GM23338 (cell line): ENCODE measurements around the gene TNS1. TPM values are rescaled to one million over a fixed set of nuclear protein-coding genes. Genes with fewer than 3 reads are reported as not detected.

Source experiments
- ATAC-seq: fragments of 200-7000 bp; cut with Tn5 transposase; 3 replicates; pipeline ENCODE4 v1.9.1; 2020
- DNase-seq: peaks from one replicate; pipeline ENCODE4 v3.0.0-alpha.2; 2015; ENCODE audit warnings: low spot score
- H2AFZ ChIP-seq: fragments of 200-600 bp; sonication (generic); 2 replicates; pipeline ENCODE4 v1.8.0; 2016; ENCODE audit warnings: antibody characterized with exemption, mild to moderate bottlenecking, moderate library complexity
- H3F3A ChIP-seq: fragments of 200-600 bp; sonication (generic); replicated peaks from 2 replicates; pipeline ENCODE4 v1.8.0; 2017; ENCODE audit warnings: antibody characterized with exemption, mixed run types, low read depth
- H3K27ac ChIP-seq: fragments of 200-600 bp; sonication (generic); 2 replicates; pipeline ENCODE4 v1.6.1; 2016; ENCODE audit warnings: low read depth
- H3K27me3 ChIP-seq: fragments of 200-600 bp; sonication (generic); 2 replicates; pipeline ENCODE4 v1.8.0; 2016; ENCODE audit warnings: mild to moderate bottlenecking, mixed run types, moderate library complexity; ENCODE audit not compliant: insufficient read depth
- H3K36me3 ChIP-seq: fragments of 200-600 bp; sonication (generic); 2 replicates; pipeline ENCODE4 v1.8.0; 2016; ENCODE audit warnings: mild to moderate bottlenecking; ENCODE audit not compliant: insufficient read depth
- H3K4me1 ChIP-seq: fragments of 200-600 bp; sonication (generic); 2 replicates; pipeline ENCODE4 v1.8.0; 2016; ENCODE audit warnings: mild to moderate bottlenecking, moderate library complexity; ENCODE audit not compliant: insufficient read depth
- H3K4me2 ChIP-seq: fragments of 200-600 bp; sonication (generic); 2 replicates; pipeline ENCODE4 v1.7.1; 2017; ENCODE audit warnings: mixed run types
- H3K4me3 ChIP-seq: fragments of 200-600 bp; sonication (generic); 2 replicates; pipeline ENCODE4 v1.6.1; 2016; ENCODE audit warnings: mixed run types
- H3K79me2 ChIP-seq: fragments of 200-600 bp; sonication (generic); replicated peaks from 2 replicates; pipeline ENCODE4 v1.8.0; 2017; ENCODE audit warnings: mild to moderate bottlenecking; ENCODE audit not compliant: insufficient read depth
- H3K9me2 ChIP-seq: fragments of 200-600 bp; sonication (generic); 2 replicates; pipeline ENCODE4 v1.8.0; 2017; ENCODE audit not compliant: insufficient read depth
- H4K20me1 ChIP-seq: fragments of 200-600 bp; sonication (generic); replicated peaks from 2 replicates; pipeline ENCODE4 v1.8.0; 2017; ENCODE audit warnings: mild to moderate bottlenecking; ENCODE audit not compliant: insufficient read depth
- H3K27ac Mint-ChIP-seq: 2 replicates; pipeline ENCODE4 v1.8.0; 2020; ENCODE audit warnings: inconsistent platforms, mild to moderate bottlenecking, moderate library complexity, mixed read lengths
- H3K27me3 Mint-ChIP-seq: 3 replicates; pipeline ENCODE4 v1.8.0; 2022; ENCODE audit warnings: low read depth, mild to moderate bottlenecking, moderate library complexity, mixed read lengths, inconsistent platforms; ENCODE audit not compliant: insufficient read depth, poor library complexity
- H3K36me3 Mint-ChIP-seq: 3 replicates; pipeline ENCODE4 v1.8.0; 2021; ENCODE audit warnings: low read depth, mild to moderate bottlenecking, inconsistent platforms, moderate library complexity, mixed read lengths
- H3K4me1 Mint-ChIP-seq: 3 replicates; pipeline ENCODE4 v1.8.0; 2020; ENCODE audit warnings: mild to moderate bottlenecking, inconsistent platforms, mixed read lengths
- H3K4me3 Mint-ChIP-seq: 3 replicates; pipeline ENCODE4 v1.8.0; 2021; ENCODE audit warnings: moderate library complexity, mild to moderate bottlenecking, inconsistent platforms, mixed read lengths
- H3K9me3 Mint-ChIP-seq: 3 replicates; pipeline ENCODE4 v1.8.0; 2020; ENCODE audit warnings: moderate library complexity, mild to moderate bottlenecking, inconsistent platforms, mixed read lengths
- ETS1 ChIP-seq: IDR thresholded peaks from 2 replicates; pipeline ENCODE4 v1.6.1; 2016; ENCODE audit warnings: antibody characterized with exemption
- EZH2 ChIP-seq: fragments of 200-600 bp; sonication (generic); IDR thresholded peaks from one replicate; pipeline ENCODE4 v1.8.0; 2017; ENCODE audit warnings: antibody characterized with exemption, mild to moderate bottlenecking, low read depth; ENCODE audit not compliant: unreplicated experiment
- EZH2phosphoT487 ChIP-seq: fragments of 200-600 bp; sonication (generic); IDR thresholded peaks from one replicate; pipeline ENCODE4 v1.8.1; 2018; ENCODE audit warnings: antibody characterized with exemption; ENCODE audit not compliant: unreplicated experiment
- NANOG ChIP-seq: IDR thresholded peaks from 2 replicates; pipeline ENCODE4 v1.6.1; 2016; ENCODE audit warnings: antibody characterized with exemption, borderline replicate concordance
- POLR2AphosphoS5 ChIP-seq: IDR thresholded peaks from 2 replicates; pipeline ENCODE4 v1.6.1; 2016; ENCODE audit warnings: antibody characterized with exemption, low read depth
- REST ChIP-seq: IDR thresholded peaks from one replicate; pipeline ENCODE4 v1.6.1; 2018; ENCODE audit warnings: antibody characterized with exemption; ENCODE audit not compliant: unreplicated experiment
- ZNF114 ChIP-seq: fragments of 250-450 bp; sonication (Bioruptor Pico); IDR thresholded peaks from 2 replicates; pipeline ENCODE4 v1.5.0; 2020; ENCODE audit warnings: mild to moderate bottlenecking, moderate library complexity
- ZNF331 ChIP-seq: fragments of 250-450 bp; sonication (Bioruptor Pico); IDR thresholded peaks from 2 replicates; pipeline ENCODE4 v1.5.0; 2020; ENCODE audit warnings: low read depth, mild to moderate bottlenecking, moderate library complexity
- ZNF462 ChIP-seq: fragments of 250-450 bp; sonication (Bioruptor Pico); IDR thresholded peaks from 2 replicates; pipeline ENCODE4 v1.5.0; 2020; ENCODE audit warnings: mild to moderate bottlenecking, moderate library complexity
- polyA plus RNA-seq: library from polyadenylated mRNA; unstranded; fragments of >200 nt; fragmentation: Nextera tagmentation; extraction: Ambion mirVana; gene quantifications from 2 replicates; pipeline ENCODE4 v1.2.1, GENCODE V29; 2016
- total RNA-seq: library from RNA; depleted of rRNA; stranded (reverse); fragments of >200 nt; shearing (Covaris generic); gene quantifications from 2 replicates; pipeline ENCODE4 v1.2.3, GENCODE V29; 2014

Gene TNS1
- total and polyA plus RNA-seq, 2 experiments from 2014 or later: 2.0 to 7.4 TPM

- Histone ChIP-seq H3K27ac (no peak overlapping the region), H3K4me1 (no peaks in the 10 kb centered on the region), H3K9me2 (no peaks in the 10 kb centered on the region), H3K36me3 (no peaks in the 10 kb centered on the region), H2AFZ (no peak overlapping the region), H3K79me2 (no peaks in the 10 kb centered on the region), H3F3A (no peaks in the 10 kb centered on the region), H3K4me2 (no peak overlapping the region), H4K20me1 (no peaks in the 10 kb centered on the region; the same call in 1 of the 2 replicates), H3K4me3 (no peak overlapping the region), H3K27me3 (no peaks in the 10 kb centered on the region)
- H3K27ac Mint-ChIP-seq: peak overlapping the region; percentile 63; the same call in 1 of the 2 replicates
- H3K9me3 Mint-ChIP-seq: no peaks in the 10 kb centered on the region
- DNase-seq (no peak), ATAC-seq (no peak)
- peaks cover 16% of the 10 kb centered on the region for H3K27me3 Mint-ChIP-seq
- TF ChIP-seq ETS1 (no peak), ZNF331 (CRISPR knock-in tag) (no peak), EZH2phosphoT487 (no peak), EZH2 (no peak), ZNF462 (CRISPR knock-in tag) (no peak), NANOG (no peak), POLR2AphosphoS5 (no peak), ZNF114 (CRISPR knock-in tag) (no peak), REST (no peak)
- peaks cover 33% of the 10 kb centered on the region for H3K4me1 Mint-ChIP-seq
- H3K36me3 Mint-ChIP-seq: no peaks in the 10 kb centered on the region
- H3K4me3 Mint-ChIP-seq: no peak overlapping the region
These were observed 73.5 kb downstream of the TNS1 start for GRCh38 chr2:217929272-217929671.
